ENCODE measurements around the gene DERA. TPM values are rescaled to one million over a fixed set of nuclear protein-coding genes. Genes with fewer than 3 reads are reported as not detected.
A peak's percentile ranks its signal among the peaks of the same experiment; 100 is the strongest.

DERA gene
- total RNA-seq, 1 experiment from 2014 or later = 43.7 TPM

GRCh38 chr12:16074894-16075293 lies 163.8 kb downstream of the DERA start:
- BruUV-seq (replicated peaks) = no TSS peak
- DNase-seq (ENCODE audit: low spot score) = no peak
- TF ChIP-seq EZH2 (IDR thresholded peaks at IDR 0.05; ENCODE audit: borderline replicate concordance, low read depth, low read length, poor library complexity, severe bottlenecking) (no peak), CTCF (conservative IDR thresholded peaks at IDR 0.05; ENCODE audit: low read depth, low read length) (no peak)
- POLR2A ChIA-PET (ENCODE audit: low non-redundant PET) = no interaction called here
- no peaks in the 10 kb centered on the region for H3K9me3 ChIP-seq (ENCODE audit: low read depth, low read length, poor library complexity, severe bottlenecking)
- intact Hi-C loops (cut with micrococcal nuclease; ENCODE audit: unreplicated experiment) = loop anchor here (10.0 kb wide), 2 partner anchors 370 to 1920 kb away; no protein-coding TSS in a partner anchor
- H3K27me3 ChIP-seq (replicated peaks; ENCODE audit: insufficient read depth, low read depth, low read length, poor library complexity) = no peaks in the 10 kb centered on the region
- no peaks in the 10 kb centered on the region for H3K36me3 ChIP-seq (ENCODE audit: insufficient read depth, low read length, poor library complexity, severe bottlenecking)
- no peaks in the 10 kb centered on the region for H3K4me1 ChIP-seq (ENCODE audit: insufficient read depth, low read length, poor library complexity, severe bottlenecking)
- no peak overlapping the region for H3K27ac ChIP-seq (ENCODE audit: low read depth, low read length, poor library complexity, severe bottlenecking)
- no peak overlapping the region for H3K4me3 ChIP-seq (ENCODE audit: low read depth, low read length, poor library complexity, severe bottlenecking)
- CTCF ChIA-PET = no interaction called here

- POLR2A ChIA-PET (ENCODE audit: low non-redundant PET) = no interaction called here
- CTCF ChIA-PET = interaction anchor here (1.0 kb wide), 2 partner anchors 20 to 90 kb away, joined by 3 read pairs; no protein-coding TSS in a partner anchor
Measured at GRCh38 chr12:16075887-16076286, 164.8 kb downstream of the DERA start.

GRCh38 chr12:16076557-16076956 lies 165.4 kb downstream of the DERA start:
- ChIA-PET CTCF (interaction anchor here (1.0 kb wide), 2 partner anchors 19 to 89 kb away, joined by 3 read pairs; no protein-coding TSS in a partner anchor), POLR2A (ENCODE audit: low non-redundant PET) (no interaction called here)
- H3K9me3 ChIP-seq (ENCODE audit: low read depth, low read length, poor library complexity, severe bottlenecking) = no peaks in the 10 kb centered on the region
- DNase-seq (ENCODE audit: low spot score) = peak; percentile 90
- peak; percentile 84 for TF ChIP-seq CTCF (conservative IDR thresholded peaks at IDR 0.05; ENCODE audit: low read depth, low read length)
- no peak for TF ChIP-seq EZH2 (IDR thresholded peaks at IDR 0.05; ENCODE audit: borderline replicate concordance, low read depth, low read length, poor library complexity, severe bottlenecking)
- H3K36me3 ChIP-seq (ENCODE audit: insufficient read depth, low read length, poor library complexity, severe bottlenecking) = no peaks in the 10 kb centered on the region
- no peak overlapping the region for H3K27ac ChIP-seq (ENCODE audit: low read depth, low read length, poor library complexity, severe bottlenecking)
- no peak overlapping the region for H3K4me3 ChIP-seq (ENCODE audit: low read depth, low read length, poor library complexity, severe bottlenecking)
- H3K27me3 ChIP-seq (replicated peaks; ENCODE audit: insufficient read depth, low read depth, low read length, poor library complexity) = no peaks in the 10 kb centered on the region
- BruUV-seq (replicated peaks) = no TSS peak
- peaks cover under 1% of the 10 kb centered on the region for H3K4me1 ChIP-seq (ENCODE audit: insufficient read depth, low read length, poor library complexity, severe bottlenecking)
- intact Hi-C loops (cut with micrococcal nuclease; ENCODE audit: unreplicated experiment) = loop anchor here (1.0 to 10.0 kb wide), 5 partner anchors 89 to 1918 kb away; no protein-coding TSS in a partner anchor

More at GRCh38 chr12:16075887-16076286, 164.8 kb downstream of the DERA start:
- intact Hi-C loops (cut with micrococcal nuclease; ENCODE audit: unreplicated experiment) = loop anchor here (1.0 to 10.0 kb wide), 5 partner anchors 89 to 1919 kb away; no protein-coding TSS in a partner anchor
- Histone ChIP-seq H3K36me3 (ENCODE audit: insufficient read depth, low read length, poor library complexity, severe bottlenecking) (no peaks in the 10 kb centered on the region), H3K4me1 (ENCODE audit: insufficient read depth, low read length, poor library complexity, severe bottlenecking) (no peaks in the 10 kb centered on the region), H3K27ac (ENCODE audit: low read depth, low read length, poor library complexity, severe bottlenecking) (no peak overlapping the region), H3K27me3 (replicated peaks; ENCODE audit: insufficient read depth, low read depth, low read length, poor library complexity) (no peaks in the 10 kb centered on the region), H3K9me3 (ENCODE audit: low read depth, low read length, poor library complexity, severe bottlenecking) (no peaks in the 10 kb centered on the region), H3K4me3 (ENCODE audit: low read depth, low read length, poor library complexity, severe bottlenecking) (no peak overlapping the region)
- DNase-seq (ENCODE audit: low spot score) = no peak
- TF ChIP-seq EZH2 (IDR thresholded peaks at IDR 0.05; ENCODE audit: borderline replicate concordance, low read depth, low read length, poor library complexity, severe bottlenecking) = no peak
- BruUV-seq (replicated peaks) = no TSS peak

All from A673 (cell line).